Mesothelial cell of epicardium (in vitro differentiated cells): ENCODE data around the gene SOX14. TPM values are rescaled to one million over a fixed set of nuclear protein-coding genes. Genes with fewer than 3 reads are reported as not detected.

Experiments
- DNase-seq, 2 experiments: peaks; one replicate each; pipeline ENCODE4 v3.0.0; 2021; ENCODE audit warnings: low spot score in 2 of 2; ENCODE audit not compliant: unreplicated experiment in 2 of 2
- H3K27ac Mint-ChIP-seq: 2 replicates; pipeline ENCODE4 v1.8.0; 2021; ENCODE audit warnings: mixed read lengths
- H3K27me3 Mint-ChIP-seq: 2 replicates; pipeline ENCODE4 v1.8.0; 2021; ENCODE audit warnings: low read depth, mixed read lengths
- H3K36me3 Mint-ChIP-seq: 2 replicates; pipeline ENCODE4 v1.8.0; 2021; ENCODE audit warnings: mixed read lengths
- H3K4me1 Mint-ChIP-seq: 2 replicates; pipeline ENCODE4 v1.8.0; 2021; ENCODE audit warnings: mixed read lengths
- H3K4me3 Mint-ChIP-seq: 2 replicates; pipeline ENCODE4 v1.8.0; 2021; ENCODE audit warnings: mild to moderate bottlenecking, moderate library complexity, mixed read lengths
- H3K9me3 Mint-ChIP-seq: 2 replicates; pipeline ENCODE4 v1.8.0; 2021; ENCODE audit warnings: mixed read lengths
- CTCF ChIP-seq: fragments of 200-600 bp; sonication (generic); IDR thresholded peaks from one replicate; pipeline ENCODE4 v1.5.0; 2021; ENCODE audit warnings: antibody characterized with exemption; ENCODE audit not compliant: unreplicated experiment
- total RNA-seq: library from RNA; stranded (reverse); gene quantifications from 3 replicates; pipeline ENCODE4 v1.2.1, GENCODE V29; 2021

Gene SOX14
- total RNA-seq, 1 donor from 2014 or later, result 0.18 TPM

- Mint-ChIP-seq H3K4me1 (peaks cover 9% of the 10 kb centered on the region), H3K36me3 (no peaks in the 10 kb centered on the region), H3K27me3 (peaks cover 43% of the 10 kb centered on the region), H3K9me3 (no peaks in the 10 kb centered on the region), H3K27ac (no peak overlapping the region), H3K4me3 (no peak overlapping the region)
- no peak for DNase-seq
- no peak for TF ChIP-seq CTCF
These were observed 23.4 kb downstream of the SOX14 start for GRCh38 chr3:137787529-137787928.

- H3K4me1 Mint-ChIP-seq, result peaks cover 9% of the 10 kb centered on the region
- H3K36me3 Mint-ChIP-seq, result no peaks in the 10 kb centered on the region
- peaks cover 45% of the 10 kb centered on the region for H3K27me3 Mint-ChIP-seq
- no peak overlapping the region for H3K4me3 Mint-ChIP-seq
- H3K9me3 Mint-ChIP-seq, result no peaks in the 10 kb centered on the region
- no peak for DNase-seq
- no peak for TF ChIP-seq CTCF
- H3K27ac Mint-ChIP-seq, result no peak overlapping the region
These were observed 25.1 kb downstream of the SOX14 start for GRCh38 chr3:137789236-137789635.

- H3K27ac Mint-ChIP-seq, result no peak overlapping the region
- no peak overlapping the region for H3K4me3 Mint-ChIP-seq
- no peaks in the 10 kb centered on the region for H3K36me3 Mint-ChIP-seq
- H3K27me3 Mint-ChIP-seq, result peaks cover 28% of the 10 kb centered on the region
- DNase-seq, result no peak
- no peaks in the 10 kb centered on the region for H3K9me3 Mint-ChIP-seq
- H3K4me1 Mint-ChIP-seq, result peaks cover 9% of the 10 kb centered on the region
- TF ChIP-seq CTCF, result no peak
These were observed 28.6 kb downstream of the SOX14 start for GRCh38 chr3:137792626-137793271.

GRCh38 chr3:137796993-137797392 is 32.9 kb downstream of the SOX14 start:
- TF ChIP-seq CTCF, result no peak
- Mint-ChIP-seq H3K27me3 (peaks cover 20% of the 10 kb centered on the region), H3K9me3 (peaks cover 10% of the 10 kb centered on the region), H3K36me3 (no peaks in the 10 kb centered on the region), H3K4me3 (no peak overlapping the region), H3K27ac (no peak overlapping the region), H3K4me1 (peaks cover 4% of the 10 kb centered on the region)
- DNase-seq, result no peak

- peaks cover 27% of the 10 kb centered on the region for H3K9me3 Mint-ChIP-seq
- no peak overlapping the region for H3K27ac Mint-ChIP-seq
- H3K4me1 Mint-ChIP-seq, result peaks cover 10% of the 10 kb centered on the region
- DNase-seq, result no peak
- no peak overlapping the region for H3K4me3 Mint-ChIP-seq
- H3K36me3 Mint-ChIP-seq, result no peaks in the 10 kb centered on the region
- no peak for TF ChIP-seq CTCF
- peaks cover 1% of the 10 kb centered on the region for H3K27me3 Mint-ChIP-seq
These were observed 39.1 kb downstream of the SOX14 start for GRCh38 chr3:137803215-137803614.

GRCh38 chr3:137807998-137808397 is 43.9 kb downstream of the SOX14 start:
- Mint-ChIP-seq H3K9me3 (peaks cover 16% of the 10 kb centered on the region), H3K27ac (no peak overlapping the region), H3K4me3 (no peak overlapping the region), H3K36me3 (no peaks in the 10 kb centered on the region), H3K4me1 (no peaks in the 10 kb centered on the region), H3K27me3 (peaks cover 6% of the 10 kb centered on the region)
- DNase-seq, result no peak
- no peak for TF ChIP-seq CTCF
